Epithelial cell of proximal tubule (primary cell): Measurements from ENCODE around the gene VCAN. TPM values are rescaled to one million over a fixed set of nuclear protein-coding genes. Genes with fewer than 3 reads are reported as not detected.
A peak's percentile ranks its signal among the peaks of the same experiment; 100 is the strongest.

ENCODE experiments used
- DNase-seq: peaks from one replicate; pipeline ENCODE4 v3.0.0-alpha.2; 2011; ENCODE audit warnings: low read depth
- H3K4me3 ChIP-seq: 2 replicates; pipeline ENCODE4 v1.5.1; 2011; ENCODE audit warnings: low read depth, mild to moderate bottlenecking, low read length
- CTCF ChIP-seq: conservative IDR thresholded peaks from 2 replicates; pipeline ENCODE4 v1.5.1; 2012; ENCODE audit warnings: low read depth, mild to moderate bottlenecking, low read length
- total RNA-seq: library from RNA; depleted of rRNA; stranded (reverse); fragments of >200 nt; gene quantifications from 2 replicates; pipeline ENCODE4 v1.2.3, GENCODE V29; 2015

VCAN gene
- total RNA-seq, 1 donor from 2014 or later = 323 TPM

GRCh38 chr5:83567741-83568140, 96.2 kb downstream of the VCAN start:
- TF ChIP-seq CTCF = no peak
- no peak overlapping the region for H3K4me3 ChIP-seq
- DNase-seq = no peak

GRCh38 chr5:83568186-83568585, 96.6 kb downstream of the VCAN start:
- no peak overlapping the region for H3K4me3 ChIP-seq
- peak; percentile 67 for DNase-seq
- TF ChIP-seq CTCF = no peak

- no peak for TF ChIP-seq CTCF
- no peak overlapping the region for H3K4me3 ChIP-seq
- no peak for DNase-seq
Measured at GRCh38 chr5:83570916-83571315, 99.4 kb downstream of the VCAN start.

GRCh38 chr5:83572271-83572670, 100.7 kb downstream of the VCAN start:
- DNase-seq = no peak
- no peak for TF ChIP-seq CTCF
- H3K4me3 ChIP-seq = no peak overlapping the region

- DNase-seq = no peak
- TF ChIP-seq CTCF = no peak
Measured at GRCh38 chr5:83576341-83576740, 104.8 kb downstream of the VCAN start.

GRCh38 chr5:83577036-83577636, 105.6 kb downstream of the VCAN start:
- H3K4me3 ChIP-seq = no peak overlapping the region
- TF ChIP-seq CTCF = no peak
- DNase-seq = no peak

More at GRCh38 chr5:83576341-83576740, 104.8 kb downstream of the VCAN start:
- no peak overlapping the region for H3K4me3 ChIP-seq

- no peak for TF ChIP-seq CTCF
- H3K4me3 ChIP-seq = no peak overlapping the region
- no peak for DNase-seq
Measured at GRCh38 chr5:83583859-83584258, 112.3 kb downstream of the VCAN start.
